ENCODE results near the gene NRXN3. TPM values are rescaled to one million over a fixed set of nuclear protein-coding genes. Genes with fewer than 3 reads are reported as not detected.

Gene NRXN3
- total RNA-seq, 1 experiment from 2014 or later, result 1.1 TPM

- H3K4me2 ChIP-seq (ENCODE audit: low read length), result no peak overlapping the region
- no peaks in the 10 kb centered on the region for H3K4me1 ChIP-seq (ENCODE audit: insufficient read depth, low read length)
- no peaks in the 10 kb centered on the region for H3K36me3 ChIP-seq (ENCODE audit: low read depth, low read length)
- no peak overlapping the region for H3K4me3 ChIP-seq (ENCODE audit: low read length)
- no peaks in the 10 kb centered on the region for H4K20me1 ChIP-seq (ENCODE audit: low read length)
- BruUV-seq (replicated peaks), result no TSS peak
- POLR2A ChIA-PET (ENCODE audit: unreplicated experiment), result interaction anchor here (0.6 kb wide), 1 partner anchor 8 kb away, joined by 3 read pairs; no protein-coding TSS in a partner anchor
- TF ChIP-seq EZH2phosphoT487 (IDR thresholded peaks at IDR 0.05; ENCODE audit: borderline replicate concordance, low read length), result no peak
- no peak for TF ChIP-seq EZH2 (IDR thresholded peaks at IDR 0.05; ENCODE audit: low read length, unreplicated experiment)
- TF ChIP-seq CTCF (conservative IDR thresholded peaks at IDR 0.05; ENCODE audit: low read depth, low read length), result no peak
- DNase-seq, result peak; percentile 66
- H3K27me3 ChIP-seq (ENCODE audit: low read length), result no peaks in the 10 kb centered on the region
- H3K9me3 ChIP-seq (ENCODE audit: low read length), result no peaks in the 10 kb centered on the region
- CTCF ChIA-PET, result no interaction called here
- no peaks in the 10 kb centered on the region for H3K9me2 ChIP-seq (replicated peaks; ENCODE audit: low read length)
- no peaks in the 10 kb centered on the region for H3F3A ChIP-seq (ENCODE audit: low read length, unreplicated experiment)
- no peaks in the 10 kb centered on the region for H3K79me2 ChIP-seq (ENCODE audit: low read length)
- H3K27ac ChIP-seq (ENCODE audit: low read length), result no peak overlapping the region
- peak; percentile 100 for ATAC-seq
- intact Hi-C loops (cut with micrococcal nuclease), result no loop called here
- H2AFZ ChIP-seq (ENCODE audit: low read length), result no peak overlapping the region
- no peak overlapping the region for H3K9ac ChIP-seq (ENCODE audit: low read length)
Observed at GRCh38 chr14:79842270-79842669, 1672.1 kb downstream of the NRXN3 start.

- ChIA-PET CTCF (no interaction called here), POLR2A (ENCODE audit: unreplicated experiment) (no interaction called here)
- Histone ChIP-seq H2AFZ (ENCODE audit: low read length) (no peak overlapping the region), H3K9ac (ENCODE audit: low read length) (no peak overlapping the region), H3K4me1 (ENCODE audit: insufficient read depth, low read length) (no peaks in the 10 kb centered on the region), H4K20me1 (ENCODE audit: low read length) (no peaks in the 10 kb centered on the region), H3K4me3 (ENCODE audit: low read length) (no peak overlapping the region), H3K9me2 (replicated peaks; ENCODE audit: low read length) (no peaks in the 10 kb centered on the region), H3K79me2 (ENCODE audit: low read length) (no peaks in the 10 kb centered on the region), H3K27ac (ENCODE audit: low read length) (no peak overlapping the region), H3K9me3 (ENCODE audit: low read length) (no peaks in the 10 kb centered on the region), H3F3A (ENCODE audit: low read length, unreplicated experiment) (no peaks in the 10 kb centered on the region), H3K4me2 (ENCODE audit: low read length) (no peak overlapping the region), H3K36me3 (ENCODE audit: low read depth, low read length) (no peaks in the 10 kb centered on the region), H3K27me3 (ENCODE audit: low read length) (no peaks in the 10 kb centered on the region)
- no peak for ATAC-seq
- DNase-seq, result no peak
- BruUV-seq (replicated peaks), result no TSS peak
- TF ChIP-seq CTCF (conservative IDR thresholded peaks at IDR 0.05; ENCODE audit: low read depth, low read length) (no peak), EZH2phosphoT487 (IDR thresholded peaks at IDR 0.05; ENCODE audit: borderline replicate concordance, low read length) (no peak), EZH2 (IDR thresholded peaks at IDR 0.05; ENCODE audit: low read length, unreplicated experiment) (no peak)
- intact Hi-C loops (cut with micrococcal nuclease), result no loop called here
Observed at GRCh38 chr14:79852950-79853744, 1683.0 kb downstream of the NRXN3 start.

GRCh38 chr14:79855789-79856188 is 1685.6 kb downstream of the NRXN3 start:
- no peak overlapping the region for H3K9ac ChIP-seq (ENCODE audit: low read length)
- H3K36me3 ChIP-seq (ENCODE audit: low read depth, low read length), result no peaks in the 10 kb centered on the region
- ChIA-PET POLR2A (ENCODE audit: unreplicated experiment) (interaction anchor here (0.6 kb wide), 1 partner anchor 8 kb away, joined by 5 read pairs; no protein-coding TSS in a partner anchor), CTCF (no interaction called here)
- ATAC-seq, result no peak
- no peak overlapping the region for H2AFZ ChIP-seq (ENCODE audit: low read length)
- H3K9me3 ChIP-seq (ENCODE audit: low read length), result no peaks in the 10 kb centered on the region
- no peak overlapping the region for H3K4me2 ChIP-seq (ENCODE audit: low read length)
- H4K20me1 ChIP-seq (ENCODE audit: low read length), result no peaks in the 10 kb centered on the region
- no peak for DNase-seq
- TF ChIP-seq EZH2 (IDR thresholded peaks at IDR 0.05; ENCODE audit: low read length, unreplicated experiment) (no peak), EZH2phosphoT487 (IDR thresholded peaks at IDR 0.05; ENCODE audit: borderline replicate concordance, low read length) (no peak), CTCF (conservative IDR thresholded peaks at IDR 0.05; ENCODE audit: low read depth, low read length) (no peak)
- no peaks in the 10 kb centered on the region for H3K4me1 ChIP-seq (ENCODE audit: insufficient read depth, low read length)
- BruUV-seq (replicated peaks), result no TSS peak
- H3F3A ChIP-seq (ENCODE audit: low read length, unreplicated experiment), result no peaks in the 10 kb centered on the region
- H3K27me3 ChIP-seq (ENCODE audit: low read length), result no peaks in the 10 kb centered on the region
- H3K9me2 ChIP-seq (replicated peaks; ENCODE audit: low read length), result no peaks in the 10 kb centered on the region
- H3K27ac ChIP-seq (ENCODE audit: low read length), result no peak overlapping the region
- intact Hi-C loops (cut with micrococcal nuclease), result no loop called here
- H3K79me2 ChIP-seq (ENCODE audit: low read length), result no peaks in the 10 kb centered on the region
- H3K4me3 ChIP-seq (ENCODE audit: low read length), result no peak overlapping the region
